ENCODE results near the gene CCDC83. TPM values are rescaled to one million over a fixed set of nuclear protein-coding genes. Genes with fewer than 3 reads are reported as not detected.
"Not testable (repeated sequence)": the region's sequence is repeated elsewhere in the genome, so short reads cannot be mapped to it uniquely, and the experiment has no call there.

The CCDC83 gene
- total RNA-seq, 4 donors from 2014 or later, result not detected

- H3K4me3 ChIP-seq (ENCODE audit: low read depth, poor library complexity, severe bottlenecking), result no peak overlapping the region
- no peak for TF ChIP-seq POLR2A (IDR thresholded peaks at IDR 0.05)
- TF ChIP-seq CTCF (IDR thresholded peaks at IDR 0.05), result no peak
- intact Hi-C loops (cut with DNase I; ENCODE audit: low total_unique reads), result no loop called here
- DNase-seq (ENCODE audit: low spot score in 2 of 2), result no peak
- whole genome bisulfite sequencing, 2 donors, result 70 to 77% methylated on average over 3 of the region's 3 CpGs
These were observed 19.5 kb upstream of the CCDC83 start for GRCh38 chr11:85835729-85836128.

GRCh38 chr11:85840932-85841331, 14.3 kb upstream of the CCDC83 start:
- H3K4me3 ChIP-seq (ENCODE audit: low read depth, poor library complexity, severe bottlenecking); intact Hi-C loops (cut with DNase I; ENCODE audit: low total_unique reads); DNase-seq (ENCODE audit: low spot score in 2 of 2): not testable (repeated sequence)

- intact Hi-C loops (cut with DNase I; ENCODE audit: low total_unique reads), result no loop called here
- no peak for DNase-seq (ENCODE audit: low spot score in 2 of 2)
- no peak overlapping the region for H3K4me3 ChIP-seq (ENCODE audit: low read depth, poor library complexity, severe bottlenecking)
- WGBS, 2 donors, result 92 to 98% methylated on average over 3 of the region's 3 CpGs
- TF ChIP-seq CTCF (IDR thresholded peaks at IDR 0.05), result no peak
These were observed 11.3 kb upstream of the CCDC83 start for GRCh38 chr11:85843929-85844328.

- H3K4me3 ChIP-seq (ENCODE audit: low read depth, poor library complexity, severe bottlenecking), result no peak overlapping the region
- TF ChIP-seq CTCF (IDR thresholded peaks at IDR 0.05) (no peak), POLR2A (IDR thresholded peaks at IDR 0.05) (no peak)
- 42 to 50% methylated on average over 2 of the region's 2 CpGs for WGBS, 2 donors
- intact Hi-C loops (cut with DNase I; ENCODE audit: low total_unique reads), result no loop called here
- no peak for DNase-seq (ENCODE audit: low spot score in 2 of 2)
These were observed 10.6 kb upstream of the CCDC83 start for GRCh38 chr11:85844439-85845123.

- no peak overlapping the region for H3K4me3 ChIP-seq (ENCODE audit: low read depth, poor library complexity, severe bottlenecking)
- WGBS, 2 donors, result 100% methylated on average over 1 of the region's 1 CpG
- TF ChIP-seq POLR2A (IDR thresholded peaks at IDR 0.05), result no peak
- no peak for TF ChIP-seq CTCF (IDR thresholded peaks at IDR 0.05)
- no peak for DNase-seq (ENCODE audit: low spot score in 2 of 2)
- intact Hi-C loops (cut with DNase I; ENCODE audit: low total_unique reads), result no loop called here
These were observed 10.0 kb upstream of the CCDC83 start for GRCh38 chr11:85845124-85845631.

- DNase-seq (ENCODE audit: low spot score in 2 of 2), result no peak
- H3K4me3 ChIP-seq (ENCODE audit: low read depth, poor library complexity, severe bottlenecking), result no peak overlapping the region
- intact Hi-C loops (cut with DNase I; ENCODE audit: low total_unique reads), result no loop called here
- no peak for TF ChIP-seq CTCF (IDR thresholded peaks at IDR 0.05)
- no peak for TF ChIP-seq POLR2A (IDR thresholded peaks at IDR 0.05)
These were observed 7.7 kb upstream of the CCDC83 start for GRCh38 chr11:85847436-85847835.

Data from lower leg skin (tissue), 4 donors.